K562 (cell line): Measurements from ENCODE around the gene WIPF2. TPM values are rescaled to one million over a fixed set of nuclear protein-coding genes. Genes with fewer than 3 reads are reported as not detected.
A peak's percentile ranks its signal among the peaks of the same experiment; 100 is the strongest.

ENCODE experiments used
- ATAC-seq: fragments of 200-7000 bp; cut with Tn5 transposase; 3 replicates; pipeline ENCODE4 v1.9.1; 2020; ENCODE audit warnings: moderate library complexity
- BruUV-seq: library from RNA; stranded (reverse); fragments of 400-500 nt; replicated peaks from 2 replicates; lab custom pipeline; 2021; lab: Mats Ljungman, UMichigan
- CTCF ChIA-PET: fragments of 300-600 bp; formaldehyde crosslinking; extraction: SDS; loops from one replicate; lab custom pipeline; 2021; ENCODE audit warnings: low intra/inter-chr PET ratio; lab: Yijun Ruan, JAX
- POLR2A ChIA-PET: fragments of 300-600, 350-650 bp; sonication (Branson Sonifier 250); formaldehyde crosslinking; extraction: SDS; loops from one replicate; lab custom pipeline; 2021; ENCODE audit warnings: antibody characterized with exemption, inconsistent platforms; lab: Yijun Ruan, JAX
- DNase-seq, 4 experiments: peaks; one replicate each; pipeline versions ENCODE4 v3.0.0 to v3.0.0-alpha.2; 2011 to 2018; ENCODE audit warnings: low spot score in 3 of 4, mixed read lengths in 3 of 4; ENCODE audit errors: extremely low read depth in 1 of 4
- FAIRE-seq: peaks from 2 replicates; lab custom pipeline; 2011; peaks lifted over from hg19 to GRCh38; lab: Jason Lieb, UNC
- H2AFZ ChIP-seq: 2 replicates; pipeline ENCODE4 v1.6.0; 2011; ENCODE audit warnings: low read depth, low read length, control low read depth, inconsistent platforms
- H3K27ac ChIP-seq: fragments of 200-600 bp; 3 replicates; pipeline ENCODE4 v1.8.0; 2011; ENCODE audit warnings: low read depth, mild to moderate bottlenecking, control low read depth, inconsistent platforms, low read length, moderate library complexity, mixed read lengths; ENCODE audit errors: extremely low read depth
- H3K27me3 ChIP-seq, 2 experiments: fragments of 300-600 bp in 1 of 2; 2 replicates in 1 of 2; 3 replicates in 1 of 2; pipeline versions ENCODE4 v1.6.0 to v1.8.0; 2011; ENCODE audit warnings: inconsistent platforms in 2 of 2, low read length in 2 of 2, mild to moderate bottlenecking in 1 of 2, mixed read lengths in 1 of 2, moderate library complexity in 1 of 2; ENCODE audit not compliant: control insufficient read depth in 2 of 2, insufficient read depth in 2 of 2
- H3K36me3 ChIP-seq: fragments of 300-600 bp; 3 replicates; pipeline ENCODE4 v1.8.0; 2011; ENCODE audit warnings: mild to moderate bottlenecking, low read length, inconsistent platforms; ENCODE audit not compliant: control insufficient read depth, insufficient read depth
- H3K4me1 ChIP-seq, 2 experiments: fragments of 200-600 bp in 1 of 2; replicated peaks in 1 of 2; 2 replicates in 1 of 2; 3 replicates in 1 of 2; pipeline versions ENCODE4 v1.5.1 to v1.8.0; 2011; ENCODE audit warnings: inconsistent platforms in 2 of 2, low read length in 2 of 2, mild to moderate bottlenecking in 1 of 2, mixed read lengths in 1 of 2, moderate library complexity in 1 of 2; ENCODE audit not compliant: control insufficient read depth in 2 of 2, insufficient read depth in 2 of 2
- H3K4me2 ChIP-seq: 2 replicates; pipeline ENCODE4 v1.6.1; 2011; ENCODE audit warnings: low read length, control low read depth, inconsistent platforms, mixed read lengths; ENCODE audit not compliant: insufficient read depth
- H3K4me3 ChIP-seq: fragments of 200-600 bp; sonication (generic), shearing (Covaris generic); 2 replicates; pipeline ENCODE4 v1.5.1; 2016; ENCODE audit warnings: control low read depth, inconsistent platforms
- H3K79me2 ChIP-seq: fragments of 200-600 bp; 3 replicates; pipeline ENCODE4 v1.8.0; 2011; ENCODE audit warnings: low read length, inconsistent platforms; ENCODE audit not compliant: control insufficient read depth, insufficient read depth
- H3K9ac ChIP-seq, 2 experiments: 2 replicates each; pipeline versions ENCODE4 v1.6.0 to v1.6.1; 2011; ENCODE audit warnings: low read depth in 2 of 2, low read length in 2 of 2, control low read depth in 1 of 2, inconsistent platforms in 1 of 2, mild to moderate bottlenecking in 1 of 2, mixed read lengths in 1 of 2; ENCODE audit not compliant: insufficient read depth in 1 of 2
- H3K9me1 ChIP-seq: one replicate; pipeline ENCODE4 v1.6.0; 2011; ENCODE audit warnings: inconsistent platforms, mild to moderate bottlenecking, low read length, moderate library complexity; ENCODE audit not compliant: control insufficient read depth, insufficient read depth
- H3K9me3 ChIP-seq: replicated peaks from 2 replicates; pipeline ENCODE4 v1.5.1; 2011; ENCODE audit warnings: low read depth, low read length, inconsistent platforms; ENCODE audit not compliant: control insufficient read depth, insufficient read depth
- H4K20me1 ChIP-seq: replicated peaks from 2 replicates; pipeline ENCODE4 v1.6.1; 2011; ENCODE audit warnings: low read length, inconsistent platforms, mixed read lengths; ENCODE audit not compliant: control insufficient read depth, insufficient read depth
- WGBS: fragments of 100-300 bp; shearing (Covaris generic); methylation state at CpG from one replicate; pipeline ENCODE4 v1.1.6; 2016; ENCODE audit warnings: low coverage, mixed read lengths; ENCODE audit not compliant: insufficient coverage; ENCODE audit errors: missing lambda C conversion rate; 5-methylcytosine and 5-hydroxymethylcytosine counted together
- in situ Hi-C: fragments of 300-500 bp; cut with MboI; formaldehyde crosslinking; loops from 4 replicates; pipeline ENCODE4 v1.15.0; 2018; ENCODE audit warnings: inconsistent platforms, mixed read lengths
- intact Hi-C: fragments of 100-400 bp; cut with micrococcal nuclease; formaldehyde crosslinking; loops from 2 replicates; pipeline ENCODE4 v1.14.2; 2022
- polyA plus RNA-seq, 8 experiments: library from polyadenylated mRNA; depleted of rRNA in 4 of 8; stranded (reverse) in 5 of 8; unstranded in 3 of 8; fragments of >200 nt; fragmentation: Nextera tagmentation in 2 of 8; fragmentation: Illumina TruSeq in 1 of 8; extraction: Ambion mirVana in 2 of 8; extraction: Trizol in 1 of 8; gene quantifications; 2 replicates each; pipeline versions ENCODE4 v1.2.1 to v1.2.3, GENCODE V29; 2011 to 2014; ENCODE audit warnings: inconsistent platforms in 1 of 8, missing spikeins in 1 of 8
- total RNA-seq, 7 experiments: library from RNA; depleted of rRNA in 6 of 7; stranded (reverse); fragments of >200 nt in 6 of 7; fragmentation: Illumina TruSeq in 2 of 7; extraction: Trizol in 2 of 7; gene quantifications; 2 replicates each; pipeline versions ENCODE4 v1.2.1 to v1.2.3, GENCODE V29; 2011 to 2021; ENCODE audit warnings: low replicate concordance in 1 of 7
- TF ChIP-seq, protein P1 (sequence below), 2 experiments: IDR thresholded peaks; 2 replicates each; pipeline ENCODE4 v1.6.1; 2011; ENCODE audit warnings: borderline replicate concordance in 1 of 2, control low read depth in 1 of 2, low read depth in 1 of 2, low read length in 1 of 2, mild to moderate bottlenecking in 1 of 2, mixed read lengths in 1 of 2, moderate library complexity in 1 of 2; ENCODE audit not compliant: insufficient read depth in 1 of 2, insufficient read length in 1 of 2, poor library complexity in 1 of 2, severe bottlenecking in 1 of 2; ENCODE audit errors: extremely low read depth in 1 of 2
- TF ChIP-seq, protein P2 (sequence below): fragments of 250-450 bp; sonication (Bioruptor Pico); IDR thresholded peaks from 2 replicates; pipeline ENCODE4 v1.5.0; 2021; ENCODE audit warnings: mild to moderate bottlenecking, borderline replicate concordance

The WIPF2 gene
- total and polyA plus RNA-seq, 9 of the 15 experiments (the other 6 are each of a cell fraction or from before 2014, with no cell fraction given): 3.6 to 15.0 (median 5.3) TPM

DNA sequence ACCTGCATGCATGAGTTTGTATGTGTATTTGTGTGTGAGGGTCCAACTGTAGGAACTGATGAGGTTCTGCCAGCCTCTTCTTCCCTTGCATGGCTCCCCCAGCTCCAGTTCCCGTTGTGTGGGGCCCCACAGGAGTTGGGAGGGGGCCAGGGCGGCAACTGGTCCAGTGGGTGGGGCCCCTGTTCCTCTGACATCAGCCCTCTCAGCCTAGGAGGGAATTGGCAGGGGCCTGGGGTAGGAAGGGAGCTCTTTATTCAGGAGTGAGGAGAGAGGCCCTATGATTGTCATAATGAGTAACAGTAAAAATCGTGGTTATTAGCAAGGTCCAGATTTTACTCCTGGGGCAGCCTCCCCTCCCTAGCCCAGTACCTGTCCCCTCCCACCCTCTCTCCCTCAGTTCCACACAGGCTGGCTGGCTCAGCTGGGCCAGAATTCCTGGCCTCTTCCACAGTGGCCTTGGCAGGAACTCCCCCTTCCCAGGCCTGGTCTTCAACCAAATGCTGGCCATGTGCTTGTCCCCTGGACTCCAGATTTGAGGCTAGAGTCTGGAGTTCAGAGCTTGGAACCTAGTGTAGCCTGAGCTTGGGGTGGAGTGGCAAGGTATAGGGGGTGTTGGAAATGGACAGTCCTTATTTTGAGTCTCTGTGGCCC lies 108.8 kb downstream of the WIPF2 start:
- in situ Hi-C loops: no loop called here

More for the DNA sequence above, 108.8 kb downstream of the WIPF2 start:
- Histone ChIP-seq H3K9me1 (peaks cover 3% of the 10 kb centered on the region), H3K36me3 (peaks cover 24% of the 10 kb centered on the region; the same call in 1 of the 3 replicates), H3K27ac (no peak overlapping the region), H3K4me3 (no peak overlapping the region), H4K20me1 (peaks cover 7% of the 10 kb centered on the region), H3K4me1 (peaks cover 15 to 58% of the 10 kb centered on the region in 2 experiments), H2AFZ (no peak overlapping the region), H3K27me3 (no peaks in the 10 kb centered on the region), H3K79me2 (peaks cover 64% of the 10 kb centered on the region), H3K9me3 (no peaks in the 10 kb centered on the region), H3K9ac (peak overlapping the region in 1 of 2 experiments; percentile 56; a peak in 2 of 4 replicates), H3K4me2 (no peak overlapping the region)
- ATAC-seq (no peak; the same call in 2 of the 3 replicates), FAIRE-seq (no peak), DNase-seq (no peak)
- WGBS: 8% methylated on average over 3 of the region's 3 CpGs
- CTCF ChIA-PET: no interaction called here
- intact Hi-C loops: no loop called here
- TF ChIP-seq, protein P1, sequence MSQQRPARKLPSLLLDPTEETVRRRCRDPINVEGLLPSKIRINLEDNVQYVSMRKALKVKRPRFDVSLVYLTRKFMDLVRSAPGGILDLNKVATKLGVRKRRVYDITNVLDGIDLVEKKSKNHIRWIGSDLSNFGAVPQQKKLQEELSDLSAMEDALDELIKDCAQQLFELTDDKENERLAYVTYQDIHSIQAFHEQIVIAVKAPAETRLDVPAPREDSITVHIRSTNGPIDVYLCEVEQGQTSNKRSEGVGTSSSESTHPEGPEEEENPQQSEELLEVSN (IDR thresholded peaks at IDR 0.05; ENCODE audit: borderline replicate concordance in 1 of 2, extremely low read depth in 1 of 2, insufficient read depth in 1 of 2, insufficient read length in 1 of 2, low read depth in 1 of 2, low read length in 1 of 2, poor library complexity in 1 of 2, severe bottlenecking in 1 of 2): peak in 1 of 2 experiments; percentile 9
- TF ChIP-seq, protein P2, sequence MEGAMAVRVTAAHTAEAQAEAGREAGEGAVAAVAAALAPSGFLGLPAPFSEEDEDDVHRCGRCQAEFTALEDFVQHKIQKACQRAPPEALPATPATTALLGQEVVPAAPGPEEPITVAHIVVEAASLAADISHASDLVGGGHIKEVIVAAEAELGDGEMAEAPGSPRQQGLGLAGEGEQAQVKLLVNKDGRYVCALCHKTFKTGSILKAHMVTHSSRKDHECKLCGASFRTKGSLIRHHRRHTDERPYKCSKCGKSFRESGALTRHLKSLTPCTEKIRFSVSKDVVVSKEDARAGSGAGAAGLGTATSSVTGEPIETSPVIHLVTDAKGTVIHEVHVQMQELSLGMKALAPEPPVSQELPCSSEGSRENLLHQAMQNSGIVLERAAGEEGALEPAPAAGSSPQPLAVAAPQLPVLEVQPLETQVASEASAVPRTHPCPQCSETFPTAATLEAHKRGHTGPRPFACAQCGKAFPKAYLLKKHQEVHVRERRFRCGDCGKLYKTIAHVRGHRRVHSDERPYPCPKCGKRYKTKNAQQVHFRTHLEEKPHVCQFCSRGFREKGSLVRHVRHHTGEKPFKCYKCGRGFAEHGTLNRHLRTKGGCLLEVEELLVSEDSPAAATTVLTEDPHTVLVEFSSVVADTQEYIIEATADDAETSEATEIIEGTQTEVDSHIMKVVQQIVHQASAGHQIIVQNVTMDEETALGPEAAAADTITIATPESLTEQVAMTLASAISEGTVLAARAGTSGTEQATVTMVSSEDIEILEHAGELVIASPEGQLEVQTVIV (CRISPR knock-in tag): no peak
- no TSS peak for BruUV-seq
- POLR2A ChIA-PET: interaction anchor here (0.6 to 1.6 kb wide), 6 partner anchors 9 to 1360 kb away, joined by 3 to 7 read pairs (median 4); no protein-coding TSS in a partner anchor
